Measurements from ENCODE around the gene HEG1.
A peak's percentile ranks its signal among the peaks of the same experiment; 100 is the strongest.

HEG1 gene

GRCh38 chr3:125010393-125010792 lies 45.4 kb downstream of the HEG1 start:
- DNase-seq, result no peak

- no peak for DNase-seq
Observed at GRCh38 chr3:125008766-125009165, 47.0 kb downstream of the HEG1 start.

- DNase-seq, result no peak
Observed at GRCh38 chr3:125006291-125006731, 49.5 kb downstream of the HEG1 start.

GRCh38 chr3:125005676-125006075 lies 50.1 kb downstream of the HEG1 start:
- DNase-seq, result no peak

- no peak for DNase-seq
Observed at GRCh38 chr3:125005222-125005621, 50.6 kb downstream of the HEG1 start.

GRCh38 chr3:125003859-125004595 lies 51.8 kb downstream of the HEG1 start:
- no peak for DNase-seq

GRCh38 chr3:125003369-125003853 lies 52.4 kb downstream of the HEG1 start:
- no peak for DNase-seq

- DNase-seq, result no peak
Observed at GRCh38 chr3:125002414-125003368, 53.1 kb downstream of the HEG1 start.

- DNase-seq, result no peak
Observed at GRCh38 chr3:125001557-125002413, 54.0 kb downstream of the HEG1 start.

GRCh38 chr3:125000661-125001060 lies 55.1 kb downstream of the HEG1 start:
- DNase-seq, result no peak

GRCh38 chr3:124999897-125000435 lies 55.8 kb downstream of the HEG1 start:
- DNase-seq, result no peak

GRCh38 chr3:124999317-124999716 lies 56.5 kb downstream of the HEG1 start:
- no peak for DNase-seq

- DNase-seq, result peak; percentile 5
Observed at GRCh38 chr3:124998247-124998630, 57.6 kb downstream of the HEG1 start.

GRCh38 chr3:124997303-124998246 lies 58.2 kb downstream of the HEG1 start:
- no peak for DNase-seq

GRCh38 chr3:124995460-124995994 lies 60.3 kb downstream of the HEG1 start:
- peak; percentile 81 for DNase-seq

GRCh38 chr3:124993466-124993865 lies 62.3 kb downstream of the HEG1 start:
- DNase-seq, result no peak

GRCh38 chr3:124992041-124992440 lies 63.8 kb downstream of the HEG1 start:
- DNase-seq, result no peak

GRCh38 chr3:124986192-124987143 lies 69.3 kb downstream of the HEG1 start:
- DNase-seq, result no peak

GRCh38 chr3:124985349-124985748 lies 70.4 kb downstream of the HEG1 start:
- DNase-seq, result no peak

- DNase-seq, result no peak
Observed at GRCh38 chr3:124984754-124985153, 71.0 kb downstream of the HEG1 start.
